Fibroblast of the aortic adventitia (primary cell): ENCODE results near the gene C5orf46. TPM values are rescaled to one million over a fixed set of nuclear protein-coding genes. Genes with fewer than 3 reads are reported as not detected.

Source experiments
- DNase-seq: peaks from one replicate; pipeline ENCODE4 v3.0.0-alpha.2; 2010; ENCODE audit warnings: low read depth
- H3K4me3 ChIP-seq: 2 replicates; pipeline ENCODE4 v1.5.1; 2011; ENCODE audit warnings: low read depth, mild to moderate bottlenecking, control low read depth, low read length, moderate library complexity
- CTCF ChIP-seq: IDR thresholded peaks from 2 replicates; pipeline ENCODE4 v1.5.1; 2011; ENCODE audit warnings: mild to moderate bottlenecking, low read length, control low read depth, inconsistent platforms; ENCODE audit not compliant: insufficient read depth
- total RNA-seq: library from RNA; depleted of rRNA; stranded (reverse); fragments of >200 nt; gene quantifications from 2 replicates; pipeline ENCODE4 v1.2.3, GENCODE V29; 2012; ENCODE audit warnings: low replicate concordance

C5orf46 gene
- total RNA-seq, 1 donor = not detected

GRCh38 chr5:147882586-147883313 is 23.6 kb downstream of the C5orf46 start:
- H3K4me3 ChIP-seq = no peak overlapping the region
- peak; percentile 76 for DNase-seq
- no peak for TF ChIP-seq CTCF

- no peak for TF ChIP-seq CTCF
- H3K4me3 ChIP-seq = no peak overlapping the region
- no peak for DNase-seq
Measured at GRCh38 chr5:147880487-147880886, 25.9 kb downstream of the C5orf46 start.

GRCh38 chr5:147879784-147880183 is 26.6 kb downstream of the C5orf46 start:
- no peak for TF ChIP-seq CTCF

GRCh38 chr5:147878066-147878759 is 28.1 kb downstream of the C5orf46 start, which contains the start of gene SCGB3A2:
SCGB3A2 (plus strand) TSS chr5:147878711; CDS start chr5:147878804, 93 bp downstream.
- H3K4me3 ChIP-seq = no peak within 1 kb of the TSS
- DNase-seq = no peak
- no peak for TF ChIP-seq CTCF

More at GRCh38 chr5:147879784-147880183, 26.6 kb downstream of the C5orf46 start:
- DNase-seq = no peak
- H3K4me3 ChIP-seq = no peak overlapping the region

GRCh38 chr5:147876626-147877025 is 29.7 kb downstream of the C5orf46 start:
- no peak for TF ChIP-seq CTCF

GRCh38 chr5:147876141-147876540 is 30.2 kb downstream of the C5orf46 start:
- no peak overlapping the region for H3K4me3 ChIP-seq
- DNase-seq = no peak
- no peak for TF ChIP-seq CTCF

More at GRCh38 chr5:147876626-147877025, 29.7 kb downstream of the C5orf46 start:
- DNase-seq = no peak
- H3K4me3 ChIP-seq = no peak overlapping the region
